H9 (cell line): ENCODE measurements around the gene ARID2. TPM values are rescaled to one million over a fixed set of nuclear protein-coding genes. Genes with fewer than 3 reads are reported as not detected.

Source experiments
- DNase-seq: peaks from one replicate; pipeline ENCODE4 v3.0.0-alpha.2; 2017
- H2AFZ ChIP-seq: one replicate; pipeline ENCODE4 v1.6.1; 2013; ENCODE audit warnings: mild to moderate bottlenecking, low read length, control low read depth, moderate library complexity
- H2AK5ac ChIP-seq: 2 replicates; pipeline ENCODE4 v1.6.1; 2013; ENCODE audit warnings: low read length, control low read depth, mixed read lengths; ENCODE audit not compliant: insufficient read length
- H2BK120ac ChIP-seq: one replicate; pipeline ENCODE4 v1.6.1; 2013; ENCODE audit warnings: low read depth, mild to moderate bottlenecking, low read length, control low read depth, inconsistent platforms; ENCODE audit not compliant: poor library complexity, severe bottlenecking
- H2BK12ac ChIP-seq: 2 replicates; pipeline ENCODE4 v1.6.1; 2013; ENCODE audit warnings: low read length, control low read depth, mixed read lengths, low read depth; ENCODE audit not compliant: insufficient read length
- H2BK15ac ChIP-seq: 2 replicates; pipeline ENCODE4 v1.6.1; 2013; ENCODE audit warnings: low read depth, low read length, control low read depth
- H2BK20ac ChIP-seq: one replicate; pipeline ENCODE4 v1.6.1; 2013; ENCODE audit warnings: low read depth, mild to moderate bottlenecking, low read length, control low read depth, inconsistent platforms; ENCODE audit not compliant: poor library complexity, severe bottlenecking
- H2BK5ac ChIP-seq: 2 replicates; pipeline ENCODE4 v1.6.1; 2013; ENCODE audit warnings: low read length, control low read depth, mixed read lengths; ENCODE audit not compliant: insufficient read length
- H3K14ac ChIP-seq: 2 replicates; pipeline ENCODE4 v1.6.1; 2013; ENCODE audit warnings: low read length, control low read depth; ENCODE audit not compliant: insufficient read depth
- H3K18ac ChIP-seq: 2 replicates; pipeline ENCODE4 v1.6.1; 2013; ENCODE audit warnings: low read depth, mild to moderate bottlenecking, mixed read lengths, low read length, control low read depth; ENCODE audit not compliant: insufficient read length
- H3K23ac ChIP-seq: 2 replicates; pipeline ENCODE4 v1.6.1; 2013; ENCODE audit warnings: low read length, control low read depth, mixed read lengths, low read depth; ENCODE audit not compliant: insufficient read length
- H3K23me2 ChIP-seq: 2 replicates; pipeline ENCODE4 v1.6.1; 2013; ENCODE audit warnings: low read depth, mild to moderate bottlenecking, mixed read lengths, low read length, control low read depth; ENCODE audit not compliant: insufficient read length, poor library complexity, severe bottlenecking
- H3K27ac ChIP-seq: 2 replicates; pipeline ENCODE4 v1.5.1; 2013; ENCODE audit warnings: low read length, control low read depth, mixed read lengths, low read depth; ENCODE audit not compliant: insufficient read length
- H3K27me3 ChIP-seq: 2 replicates; pipeline ENCODE4 v1.6.1; 2013; ENCODE audit warnings: low read length, control low read depth, inconsistent platforms; ENCODE audit not compliant: insufficient read depth
- H3K4ac ChIP-seq: 2 replicates; pipeline ENCODE4 v1.6.1; 2013; ENCODE audit warnings: low read depth, mild to moderate bottlenecking, control low read depth, inconsistent platforms, low read length, moderate library complexity
- H3K4me1 ChIP-seq: 2 replicates; pipeline ENCODE4 v1.6.1; 2013; ENCODE audit warnings: low read length, control low read depth, inconsistent platforms; ENCODE audit not compliant: insufficient read depth
- H3K4me2 ChIP-seq: 2 replicates; pipeline ENCODE4 v1.6.1; 2013; ENCODE audit warnings: low read length, control low read depth, mixed read lengths; ENCODE audit not compliant: insufficient read length, insufficient read depth
- H3K56ac ChIP-seq: 2 replicates; pipeline ENCODE4 v1.6.1; 2013; ENCODE audit warnings: low read depth, mild to moderate bottlenecking, mixed read lengths, low read length, control low read depth; ENCODE audit not compliant: insufficient read length
- H3K79me1 ChIP-seq: 2 replicates; pipeline ENCODE4 v1.6.1; 2013; ENCODE audit warnings: low read depth, mild to moderate bottlenecking, moderate library complexity, low read length, control low read depth, inconsistent platforms; ENCODE audit not compliant: insufficient read depth, poor library complexity, severe bottlenecking
- H3K79me2 ChIP-seq: 2 replicates; pipeline ENCODE4 v1.6.1; 2013; ENCODE audit warnings: low read length, control low read depth, inconsistent platforms; ENCODE audit not compliant: insufficient read depth
- H3K9ac ChIP-seq: 2 replicates; pipeline ENCODE4 v1.6.1; 2013; ENCODE audit warnings: low read length, control low read depth, mixed read lengths; ENCODE audit not compliant: insufficient read length; ENCODE audit errors: extremely low read depth
- H3K9me3 ChIP-seq: one replicate; pipeline ENCODE4 v1.6.1; 2013; ENCODE audit warnings: low read depth, low read length, inconsistent platforms; ENCODE audit not compliant: control insufficient read depth
- H3T11ph ChIP-seq: one replicate; pipeline ENCODE4 v1.6.1; 2013; ENCODE audit warnings: mild to moderate bottlenecking, low read length, control low read depth, inconsistent platforms
- H4K20me1 ChIP-seq: one replicate; pipeline ENCODE4 v1.6.1; 2013; ENCODE audit not compliant: control insufficient read depth, insufficient read length, insufficient read depth
- H4K5ac ChIP-seq: 2 replicates; pipeline ENCODE4 v1.6.1; 2013; ENCODE audit warnings: low read depth, mild to moderate bottlenecking, mixed read lengths, low read length, control low read depth; ENCODE audit not compliant: insufficient read length
- H4K8ac ChIP-seq: replicated peaks from 2 replicates; pipeline ENCODE4 v1.6.1; 2013; ENCODE audit warnings: low read length, control low read depth, mixed read lengths, low read depth; ENCODE audit not compliant: insufficient read length
- H4K91ac ChIP-seq: 2 replicates; pipeline ENCODE4 v1.6.1; 2013; ENCODE audit warnings: low read depth, mild to moderate bottlenecking, moderate library complexity, mixed read lengths, low read length, control low read depth; ENCODE audit not compliant: insufficient read length
- H3K27ac Mint-ChIP-seq, 3 experiments: 2 replicates in 2 of 3; 3 replicates in 1 of 3; pipeline ENCODE4 v1.8.0; 2020 to 2021; ENCODE audit warnings: mixed read lengths in 3 of 3, mild to moderate bottlenecking in 1 of 3, moderate library complexity in 1 of 3
- H3K27me3 Mint-ChIP-seq: 2 replicates; pipeline ENCODE4 v1.8.0; 2021; ENCODE audit warnings: low read depth, mild to moderate bottlenecking, moderate library complexity, mixed read lengths
- H3K36me3 Mint-ChIP-seq, 3 experiments: 2 replicates in 2 of 3; 3 replicates in 1 of 3; pipeline ENCODE4 v1.8.0; 2020 to 2021; ENCODE audit warnings: low read depth in 3 of 3, mixed read lengths in 3 of 3; ENCODE audit not compliant: insufficient read depth in 1 of 3
- H3K4me1 Mint-ChIP-seq, 2 experiments: 2 replicates each; pipeline ENCODE4 v1.8.0; 2020; ENCODE audit warnings: mixed read lengths in 2 of 2
- H3K4me3 Mint-ChIP-seq, 2 experiments: 2 replicates in 1 of 2; 3 replicates in 1 of 2; pipeline ENCODE4 v1.8.0; 2020 to 2021; ENCODE audit warnings: mild to moderate bottlenecking in 2 of 2, mixed read lengths in 2 of 2, moderate library complexity in 1 of 2
- H3K9me3 Mint-ChIP-seq, 2 experiments: 2 replicates in 1 of 2; 3 replicates in 1 of 2; pipeline ENCODE4 v1.8.0; 2020; ENCODE audit warnings: mild to moderate bottlenecking in 2 of 2, mixed read lengths in 2 of 2, moderate library complexity in 1 of 2
- CTCF ChIP-seq: fragments of 200-600 bp; sonication (generic); conservative IDR thresholded peaks from 3 replicates; pipeline ENCODE4 v1.8.0; 2021; ENCODE audit warnings: antibody characterized with exemption, mild to moderate bottlenecking
- WGBS: extraction: QIAGEN DNeasy Blood & Tissue Kit; methylation state at CpG from one replicate; pipeline ENCODE4 v1.1.7; 2013; ENCODE audit warnings: missing lambda C conversion rate, low lambda C conversion rate, mixed read lengths; ENCODE audit not compliant: insufficient read length; ENCODE audit errors: extremely low coverage; 5-methylcytosine and 5-hydroxymethylcytosine counted together
- total RNA-seq: library from RNA; stranded (reverse); gene quantifications from 2 replicates; pipeline ENCODE4 v1.2.1, GENCODE V29; 2021

ARID2 gene
- total RNA-seq, 1 experiment from 2014 or later, result 63.8 TPM

GRCh38 chr12:45938566-45938965 lies 209.1 kb downstream of the ARID2 start:
- Histone ChIP-seq H2BK20ac (no peak overlapping the region), H4K20me1 (no peaks in the 10 kb centered on the region), H4K5ac (no peak overlapping the region), H3K27me3 (no peaks in the 10 kb centered on the region), H3K14ac (no peak overlapping the region), H2AFZ (no peak overlapping the region), H3K9me3 (no peaks in the 10 kb centered on the region), H3K79me2 (no peaks in the 10 kb centered on the region), H3K23ac (no peak overlapping the region), H4K8ac (no peak overlapping the region), H2AK5ac (no peak overlapping the region), H3K18ac (no peak overlapping the region), H2BK15ac (no peak overlapping the region), H3K4ac (no peak overlapping the region), H3K79me1 (no peaks in the 10 kb centered on the region), H2BK120ac (no peak overlapping the region), H2BK5ac (no peak overlapping the region), H3K9ac (no peak overlapping the region), H3K56ac (no peak overlapping the region), H3K27ac (no peak overlapping the region), H4K91ac (no peak overlapping the region), H3T11ph (no peak overlapping the region), H3K23me2 (no peaks in the 10 kb centered on the region), H3K4me2 (no peak overlapping the region), H3K4me1 (no peaks in the 10 kb centered on the region), H2BK12ac (no peak overlapping the region)
- Mint-ChIP-seq H3K27me3 (no peaks in the 10 kb centered on the region), H3K27ac (no peak overlapping the region), H3K4me1 (no peaks in the 10 kb centered on the region), H3K4me3 (no peak overlapping the region), H3K36me3 (peaks cover 8 to 19% (median 15%) of the 10 kb centered on the region in 3 experiments; a peak in 6 of 7 replicates), H3K9me3 (no peaks in the 10 kb centered on the region)
- no peak for TF ChIP-seq CTCF
- DNase-seq, result no peak
- no CpG with 5 or more reads among the region's 2 CpGs for WGBS
